ENCODE data around the gene CRIP1. TPM values are rescaled to one million over a fixed set of nuclear protein-coding genes. Genes with fewer than 3 reads are reported as not detected.
A peak's percentile ranks its signal among the peaks of the same experiment; 100 is the strongest.

CRIP1 gene
- polyA plus RNA-seq, 4 donors: 27.4 to 44.0 (median 33.1) TPM

DNA sequence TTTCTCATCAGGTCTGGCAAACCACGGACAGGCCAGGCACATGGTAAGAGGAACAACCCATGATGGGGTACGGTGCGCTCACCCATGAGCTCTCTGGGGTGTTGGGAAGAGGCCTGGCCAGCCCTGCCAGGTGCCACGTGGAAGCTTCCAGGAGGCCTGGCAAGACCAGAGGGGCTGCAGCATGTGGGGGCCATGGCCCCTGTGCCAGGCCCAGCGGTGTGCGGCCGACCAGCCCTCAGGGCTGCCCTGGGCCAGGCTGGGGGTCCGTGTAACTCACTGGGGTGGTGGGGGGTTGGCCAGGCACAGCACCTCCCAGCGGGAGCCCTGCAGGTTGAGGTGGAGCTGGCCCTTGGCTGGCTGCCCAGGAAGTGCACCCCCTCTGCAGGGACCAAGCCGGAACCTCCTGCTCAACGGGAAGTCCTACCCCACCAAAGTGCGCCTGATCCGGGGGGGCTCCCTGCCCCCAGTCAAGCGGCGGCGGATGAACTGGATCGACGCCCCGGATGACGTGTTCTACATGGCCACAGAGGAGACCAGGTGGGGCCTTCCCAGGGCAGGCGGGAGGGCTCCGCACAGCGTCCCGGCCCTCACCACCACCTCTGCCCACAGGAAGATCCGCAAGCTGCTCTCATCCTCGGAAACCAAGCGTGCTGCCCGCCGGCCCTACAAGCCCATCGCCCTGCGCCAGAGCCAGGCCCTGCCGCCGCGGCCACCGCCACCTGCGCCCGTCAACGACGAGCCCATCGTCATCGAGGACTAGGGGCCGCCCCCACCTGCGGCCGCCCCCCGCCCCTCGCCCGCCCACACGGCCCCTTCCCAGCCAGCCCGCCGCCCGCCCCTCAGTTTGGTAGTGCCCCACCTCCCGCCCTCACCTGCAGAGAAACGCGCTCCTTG, 17.0 kb upstream of the CRIP1 start:
- no peak for DNase-seq (ENCODE audit: low read depth in 4 of 4, low spot score in 2 of 4)

DNA sequence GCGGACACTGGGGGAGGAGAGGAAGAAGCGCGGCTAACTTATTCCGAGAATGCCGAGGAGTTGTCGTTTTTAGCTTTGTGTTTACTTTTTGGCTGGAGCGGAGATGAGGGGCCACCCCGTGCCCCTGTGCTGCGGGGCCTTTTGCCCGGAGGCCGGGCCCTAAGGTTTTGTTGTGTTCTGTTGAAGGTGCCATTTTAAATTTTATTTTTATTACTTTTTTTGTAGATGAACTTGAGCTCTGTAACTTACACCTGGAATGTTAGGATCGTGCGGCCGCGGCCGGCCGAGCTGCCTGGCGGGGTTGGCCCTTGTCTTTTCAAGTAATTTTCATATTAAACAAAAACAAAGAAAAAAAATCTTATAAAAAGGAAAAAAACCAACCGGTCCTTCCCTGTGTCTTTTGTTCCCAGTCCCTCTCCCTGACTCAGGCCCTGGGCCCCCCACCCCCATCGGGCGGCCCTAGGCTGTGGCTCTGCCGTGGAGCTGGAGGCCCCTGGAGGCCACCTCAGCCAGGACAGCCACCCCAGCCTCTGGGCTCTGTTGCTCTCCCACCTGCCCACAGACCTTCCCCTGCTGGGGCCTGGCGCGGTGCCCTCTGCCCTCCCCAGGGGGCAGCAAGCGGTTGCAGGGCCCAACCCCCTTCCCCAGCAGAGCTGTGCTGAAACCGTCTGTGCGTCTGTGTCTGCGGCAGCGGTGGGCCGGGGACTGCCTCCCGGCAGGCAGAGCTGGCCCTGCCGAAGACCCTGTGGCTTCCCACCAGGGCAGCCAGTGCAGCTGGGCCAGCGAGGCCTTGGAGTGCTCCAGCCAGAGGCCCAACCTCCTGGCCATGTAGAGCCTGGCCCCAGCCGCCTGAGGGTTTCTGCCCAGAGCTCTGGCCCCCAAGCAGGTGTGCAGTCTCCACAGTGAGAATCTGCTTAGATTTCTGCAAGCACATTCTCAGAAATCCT, 16.1 kb upstream of the CRIP1 start:
- DNase-seq (ENCODE audit: low read depth in 4 of 4, low spot score in 2 of 4): no peak

- DNase-seq (ENCODE audit: low read depth in 4 of 4, low spot score in 2 of 4): no peak
These were observed 15.3 kb upstream of the CRIP1 start for GRCh38 chr14:105471297-105471821.

DNA sequence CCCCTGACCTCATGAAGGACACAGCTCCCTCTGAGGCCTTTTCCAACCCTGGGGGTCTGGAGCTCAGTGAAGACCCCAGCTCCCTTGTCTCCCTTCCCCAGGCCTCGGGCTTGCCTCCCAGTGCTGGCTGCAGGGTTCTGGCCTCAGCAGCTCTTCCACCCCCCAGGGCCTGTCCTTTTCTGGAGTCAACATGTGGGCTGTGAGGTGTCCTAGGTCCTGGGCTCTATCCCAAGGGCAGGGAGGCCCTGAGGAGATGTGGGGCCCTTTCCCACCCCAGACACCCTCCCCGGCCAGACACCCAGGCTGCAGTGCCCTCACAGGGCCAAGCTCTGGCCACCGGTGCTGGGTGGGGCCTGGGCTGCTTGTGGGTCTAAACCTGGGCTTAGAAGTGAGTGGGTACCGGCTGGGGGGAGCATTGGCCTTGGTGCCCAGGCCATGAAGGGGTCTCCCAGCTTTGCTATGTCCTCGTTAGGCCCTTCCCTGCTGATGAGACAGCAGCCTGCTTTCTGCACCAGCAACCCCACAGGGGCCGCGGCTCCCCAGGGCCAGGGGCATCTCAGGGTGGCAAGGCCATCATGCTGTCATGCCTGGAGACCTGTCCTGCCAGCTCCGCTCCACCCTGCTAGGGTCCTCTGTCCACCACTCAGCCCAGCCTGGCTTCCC, 14.7 kb upstream of the CRIP1 start:
- DNase-seq (ENCODE audit: low read depth in 4 of 4, low spot score in 2 of 4): no peak

DNA sequence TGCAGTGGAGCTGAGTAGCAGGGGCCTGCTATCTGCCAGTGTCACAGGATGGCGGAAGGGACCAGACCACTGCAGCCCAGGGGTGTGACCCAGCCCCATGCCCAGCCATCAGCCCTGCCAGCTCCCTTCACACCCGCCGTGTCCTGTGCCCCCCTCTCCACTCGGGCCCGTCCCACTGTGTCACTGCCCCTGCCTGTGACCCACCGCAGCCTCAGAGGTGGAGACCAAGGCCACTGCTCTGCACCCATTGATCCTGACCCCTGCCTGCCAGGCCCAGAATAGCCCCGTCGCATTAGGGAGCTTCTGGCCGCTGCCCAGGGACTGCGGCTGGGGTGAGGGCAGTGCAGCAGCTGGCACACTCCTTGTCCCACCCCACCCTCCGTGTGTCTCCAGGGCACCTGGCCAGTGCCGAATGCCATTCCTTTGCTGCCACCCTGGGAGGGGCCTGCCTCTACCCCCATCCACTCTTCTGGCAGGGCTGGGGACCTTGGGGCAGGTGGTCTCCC, 14.1 kb upstream of the CRIP1 start:
- DNase-seq (ENCODE audit: low read depth in 4 of 4, low spot score in 2 of 4): no peak

DNA sequence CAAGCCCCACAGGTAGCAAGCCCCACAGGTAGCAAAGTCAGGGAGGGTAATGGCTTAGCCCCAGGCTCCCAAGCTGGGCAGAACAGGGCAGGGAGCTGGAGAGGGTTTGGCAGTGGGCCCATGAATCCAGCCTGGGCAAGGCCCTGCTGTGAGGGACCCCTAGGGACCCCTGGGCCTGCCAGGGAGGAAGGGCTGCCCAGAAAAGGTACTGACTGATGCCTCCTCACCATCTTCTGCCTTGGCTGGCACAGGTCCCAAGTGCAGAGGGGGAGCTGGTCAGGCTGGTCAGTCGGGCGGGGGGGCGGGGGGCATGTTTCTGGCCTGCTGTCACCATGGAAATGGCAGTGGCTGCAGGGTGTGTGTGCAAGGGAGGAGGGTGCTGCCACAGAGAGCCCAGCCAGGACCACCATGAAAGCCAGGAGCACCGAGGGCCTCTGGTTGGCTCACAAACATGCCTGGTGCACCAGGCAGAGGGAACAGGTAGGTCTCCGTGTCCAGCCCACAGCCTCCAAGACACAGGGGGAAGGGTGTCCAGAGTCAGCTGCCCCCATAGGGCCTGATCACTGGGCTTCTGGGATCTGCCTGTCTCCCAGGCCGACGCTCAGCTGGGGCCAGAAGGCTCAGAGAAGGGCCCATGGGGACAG, 13.5 kb upstream of the CRIP1 start:
- DNase-seq (ENCODE audit: low read depth in 4 of 4, low spot score in 2 of 4): no peak

DNA sequence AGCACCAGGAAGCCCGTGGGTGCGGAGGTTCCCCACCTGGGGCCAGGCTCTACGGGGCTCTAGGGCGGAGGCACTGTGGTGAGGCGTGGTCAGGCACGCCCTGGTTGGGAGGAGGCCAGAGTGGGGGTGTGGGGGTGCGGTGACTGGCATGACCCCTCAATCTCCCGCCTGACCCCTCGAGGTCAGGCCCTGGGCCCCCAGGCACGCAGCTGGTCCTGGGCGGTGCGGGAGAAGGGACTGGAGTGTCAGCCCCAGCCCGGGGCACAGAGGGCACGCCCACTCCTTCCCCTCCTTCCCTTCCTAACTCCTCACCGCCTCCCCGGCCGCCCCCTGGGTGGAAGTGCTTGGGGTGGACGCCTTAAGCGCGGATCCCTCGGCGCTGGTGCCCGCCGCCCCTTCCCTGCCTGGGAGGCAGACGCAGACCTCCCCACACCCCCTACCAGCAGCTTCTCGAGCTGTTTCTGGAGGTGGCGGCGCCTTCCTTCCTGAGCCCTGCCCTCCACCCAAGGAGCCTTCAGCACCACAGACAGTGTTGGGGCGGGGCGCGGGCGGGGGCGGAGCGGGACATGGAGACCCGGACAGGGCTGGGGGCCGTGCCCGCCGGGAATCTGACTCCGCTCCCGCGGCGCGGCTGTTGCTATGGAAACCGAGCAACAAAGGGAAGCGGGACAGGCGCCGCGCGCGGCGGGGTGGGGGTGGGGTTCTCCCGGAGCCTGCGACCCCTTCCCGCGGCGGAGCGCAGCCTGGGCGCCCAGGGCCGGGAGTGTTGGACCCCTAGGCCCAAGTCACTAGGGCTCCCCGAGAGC, 12.8 kb upstream of the CRIP1 start:
- peak in 3 of 4 donors; percentile 80 to 90 (median 86) for DNase-seq (ENCODE audit: low read depth in 4 of 4, low spot score in 2 of 4)

- DNase-seq (ENCODE audit: low read depth in 4 of 4, low spot score in 2 of 4): no peak
These were observed 12.0 kb upstream of the CRIP1 start, which contains the start of gene CRIP2 for GRCh38 chr14:105474483-105475268. Gene CRIP2, plus strand, starts transcription at chr14:105474821. Its CDS starts 42 bp downstream, at chr14:105474863.

DNA sequence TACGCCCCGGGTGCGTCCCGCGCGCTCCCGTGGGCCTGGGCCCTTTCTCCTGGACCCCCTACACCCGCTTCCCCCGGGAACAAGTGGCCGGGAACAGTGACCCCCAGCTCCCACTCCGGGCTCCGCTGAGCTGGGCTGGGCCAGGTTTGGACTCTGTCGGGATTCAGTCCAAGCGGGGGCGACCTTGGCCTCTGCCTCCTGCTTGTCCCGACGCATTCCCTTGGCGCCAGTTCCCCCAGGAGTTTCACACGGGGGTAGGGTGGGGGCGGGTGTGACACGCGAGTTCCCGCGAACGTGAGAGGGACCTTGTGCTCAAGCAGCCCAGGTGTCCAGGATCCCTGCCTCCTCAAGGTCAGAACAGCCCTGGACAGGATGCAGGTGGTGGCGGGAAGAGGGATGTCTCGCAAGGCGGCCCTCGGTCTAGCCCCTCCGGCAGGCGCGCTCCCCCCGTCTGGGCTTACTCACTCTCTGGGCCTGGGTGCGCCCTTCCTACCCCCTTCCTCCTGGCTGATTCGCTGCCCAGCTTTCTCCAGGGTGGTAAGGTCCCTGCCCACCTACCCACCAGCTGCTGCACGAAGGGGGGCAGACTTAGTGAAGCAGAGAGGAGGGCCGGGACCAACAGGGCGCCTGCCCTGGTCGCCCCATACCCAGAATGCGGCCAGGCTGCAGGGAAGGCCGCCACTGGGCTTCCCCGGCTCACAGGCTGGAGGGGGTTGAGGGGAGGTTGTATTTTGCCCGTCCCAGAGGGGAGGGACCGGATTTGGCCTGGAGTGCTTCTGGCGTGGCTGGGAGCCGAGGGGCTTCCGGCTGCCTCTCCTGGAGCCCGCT, 11.2 kb upstream of the CRIP1 start:
- DNase-seq (ENCODE audit: low read depth in 4 of 4, low spot score in 2 of 4): no peak

DNA sequence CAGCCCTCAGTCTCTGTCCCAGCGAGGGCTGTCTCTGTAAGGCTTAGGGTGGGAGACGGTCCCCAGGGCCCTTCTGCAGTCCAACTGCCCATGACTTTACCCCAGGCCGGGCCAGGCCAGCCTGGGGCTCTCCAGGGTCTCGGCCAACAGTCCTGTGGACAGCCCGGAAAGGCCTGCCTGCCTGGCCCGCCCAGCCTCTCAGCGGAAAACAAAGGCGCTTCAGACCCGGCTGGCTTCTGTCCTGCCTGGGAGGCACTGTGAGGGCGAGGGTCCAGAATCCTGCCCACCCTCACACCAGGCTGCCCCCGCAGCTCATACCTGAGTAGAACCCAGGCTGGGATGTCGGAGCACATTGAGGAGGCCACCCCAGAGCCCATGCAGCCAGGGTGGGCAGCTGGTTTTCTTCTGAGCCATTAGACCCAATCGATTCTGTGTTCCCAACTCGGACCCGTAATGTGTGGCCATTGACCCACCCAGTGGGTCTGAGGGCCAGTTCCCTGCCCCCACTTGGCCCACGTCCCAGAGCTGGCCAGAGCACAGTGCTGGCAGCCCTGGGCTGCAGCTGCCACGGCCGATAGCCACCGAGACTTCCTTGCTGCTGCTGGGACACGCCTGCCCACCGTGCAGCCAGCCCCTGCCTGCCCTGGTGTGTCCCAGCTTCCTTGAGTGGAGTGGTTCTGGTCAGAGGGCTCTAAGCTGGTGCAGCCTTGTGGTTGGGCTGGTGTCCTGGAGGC, 10.4 kb upstream of the CRIP1 start:
- no peak for DNase-seq (ENCODE audit: low read depth in 4 of 4, low spot score in 2 of 4)

- no peak for DNase-seq (ENCODE audit: low read depth in 4 of 4, low spot score in 2 of 4)
These were observed 9.6 kb upstream of the CRIP1 start for GRCh38 chr14:105476831-105477659.

- DNase-seq (ENCODE audit: low read depth in 4 of 4, low spot score in 2 of 4): no peak
These were observed 8.9 kb upstream of the CRIP1 start for GRCh38 chr14:105477660-105478397.

DNA sequence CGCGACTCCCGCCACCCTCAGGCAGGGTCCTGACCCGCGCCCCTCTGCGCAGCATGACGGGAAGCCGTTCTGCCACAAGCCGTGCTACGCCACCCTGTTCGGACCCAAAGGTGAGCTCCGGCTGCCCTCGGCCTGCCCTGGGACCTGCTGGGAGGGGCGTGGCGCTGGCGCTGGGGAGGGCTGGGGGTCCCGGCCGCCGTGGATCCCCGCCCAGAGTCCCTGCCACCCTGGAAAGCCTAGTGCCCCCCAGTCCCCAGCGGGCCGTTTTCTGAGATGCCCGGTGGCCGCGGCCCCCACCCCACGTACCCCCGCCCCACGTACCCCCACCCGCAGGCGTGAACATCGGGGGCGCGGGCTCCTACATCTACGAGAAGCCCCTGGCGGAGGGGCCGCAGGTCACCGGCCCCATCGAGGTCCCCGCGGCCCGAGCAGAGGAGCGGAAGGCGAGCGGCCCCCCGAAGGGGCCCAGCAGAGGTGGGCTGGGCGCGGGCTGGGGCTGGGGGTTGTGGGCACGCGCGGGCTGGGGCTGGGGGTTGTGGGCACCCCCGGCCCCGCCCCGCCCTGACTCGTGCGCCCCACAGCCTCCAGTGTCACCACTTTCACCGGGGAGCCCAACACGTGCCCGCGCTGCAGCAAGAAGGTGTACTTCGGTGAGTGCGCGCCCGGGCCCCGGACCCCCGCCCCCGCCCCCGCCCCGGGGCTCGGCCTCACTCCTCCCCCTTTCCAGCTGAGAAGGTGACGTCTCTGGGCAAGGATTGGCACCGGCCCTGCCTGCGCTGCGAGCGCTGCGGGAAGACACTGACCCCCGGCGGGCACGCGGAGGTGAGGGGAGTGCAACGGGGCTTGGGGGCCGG, 8.1 kb upstream of the CRIP1 start:
- no peak for DNase-seq (ENCODE audit: low read depth in 4 of 4, low spot score in 2 of 4)

Data from left renal cortex interstitium (tissue), 4 donors.